GM18498 (cell line): ENCODE data around the gene INTS13.
"Not testable (repeated sequence)": the region's sequence is repeated elsewhere in the genome, so short reads cannot be mapped to it uniquely, and the experiment has no call there.

Source experiments
- ATAC-seq: cut with Tn5 transposase; IDR thresholded peaks from one replicate; pipeline ENCODE4 v1.9.1; 2021; ENCODE audit warnings: mild to moderate bottlenecking, moderate library complexity; ENCODE audit not compliant: unreplicated experiment

Gene INTS13

DNA sequence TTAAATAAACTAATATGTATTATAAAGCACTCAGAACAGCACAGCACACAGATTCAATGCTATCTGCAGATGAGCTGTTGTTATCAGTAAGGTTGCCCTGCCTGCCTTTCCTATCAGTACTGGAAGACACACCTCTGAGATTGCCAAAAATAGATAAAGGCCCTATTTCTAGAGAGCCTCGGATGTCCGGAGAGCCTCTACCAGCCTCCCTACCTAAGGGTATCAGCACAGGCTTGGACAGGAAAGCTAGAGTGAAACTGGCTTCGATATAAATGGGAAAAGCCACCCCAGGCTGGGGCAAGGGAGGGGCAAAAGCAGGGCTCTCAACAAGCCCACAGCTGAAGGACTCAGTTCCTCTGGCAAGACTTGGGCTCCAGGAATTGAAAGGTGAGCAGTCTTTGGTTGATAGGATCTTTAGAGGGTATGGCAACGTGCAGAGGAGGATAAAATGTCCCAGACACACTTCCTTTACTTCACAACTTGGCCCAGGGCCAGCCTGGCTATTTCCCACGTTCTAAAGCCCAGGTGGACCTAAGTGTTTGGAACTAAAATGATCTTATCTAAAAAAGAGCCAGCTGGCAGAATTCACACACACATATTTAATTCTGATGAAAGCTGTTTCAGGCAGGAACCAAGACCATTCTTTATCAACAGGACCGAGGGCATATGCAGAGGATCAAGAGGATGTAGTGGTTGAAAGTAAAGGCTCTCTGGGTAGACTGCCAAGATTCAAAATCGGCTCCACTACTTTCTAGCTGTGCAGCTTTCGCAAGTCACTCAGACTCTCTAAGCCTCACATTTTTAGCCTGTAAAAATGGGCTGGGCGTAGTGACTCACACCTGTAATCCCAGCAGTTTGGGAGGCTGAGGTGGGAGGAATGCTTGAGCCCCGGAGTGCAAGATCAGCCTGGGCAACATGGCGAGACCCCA lies 67.0 kb downstream of the INTS13 start:
- ATAC-seq: peak; percentile 54

DNA sequence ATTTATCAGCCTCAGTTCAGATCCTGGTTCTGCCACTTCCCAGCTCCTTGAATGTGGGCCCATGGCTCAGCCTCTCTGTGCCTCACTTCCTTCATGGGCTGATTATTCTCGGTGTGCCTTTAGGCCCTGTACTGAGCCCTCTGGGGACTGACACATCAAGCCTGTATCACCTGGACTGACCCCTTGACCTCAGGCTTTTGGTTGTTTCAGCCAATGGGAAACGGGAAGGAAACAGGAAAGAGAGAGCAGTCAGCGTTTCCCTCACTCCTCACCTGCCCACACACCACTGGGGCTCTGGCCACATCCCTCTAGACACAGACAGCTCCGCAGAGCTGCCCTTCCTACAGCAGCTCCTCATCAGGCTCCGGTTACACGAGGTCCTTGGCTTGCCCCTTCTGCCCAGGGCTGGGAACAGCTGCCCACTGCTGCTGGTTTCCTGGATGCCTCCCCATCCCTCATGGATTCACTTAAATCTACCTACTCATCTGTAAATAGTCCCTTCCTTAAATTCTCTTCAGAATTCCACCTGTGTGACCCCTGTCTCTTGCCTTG lies 67.8 kb downstream of the INTS13 start:
- no peak for ATAC-seq

- ATAC-seq: no peak
Observed at GRCh38 chr12:26869104-26869494, 68.7 kb downstream of the INTS13 start.

DNA sequence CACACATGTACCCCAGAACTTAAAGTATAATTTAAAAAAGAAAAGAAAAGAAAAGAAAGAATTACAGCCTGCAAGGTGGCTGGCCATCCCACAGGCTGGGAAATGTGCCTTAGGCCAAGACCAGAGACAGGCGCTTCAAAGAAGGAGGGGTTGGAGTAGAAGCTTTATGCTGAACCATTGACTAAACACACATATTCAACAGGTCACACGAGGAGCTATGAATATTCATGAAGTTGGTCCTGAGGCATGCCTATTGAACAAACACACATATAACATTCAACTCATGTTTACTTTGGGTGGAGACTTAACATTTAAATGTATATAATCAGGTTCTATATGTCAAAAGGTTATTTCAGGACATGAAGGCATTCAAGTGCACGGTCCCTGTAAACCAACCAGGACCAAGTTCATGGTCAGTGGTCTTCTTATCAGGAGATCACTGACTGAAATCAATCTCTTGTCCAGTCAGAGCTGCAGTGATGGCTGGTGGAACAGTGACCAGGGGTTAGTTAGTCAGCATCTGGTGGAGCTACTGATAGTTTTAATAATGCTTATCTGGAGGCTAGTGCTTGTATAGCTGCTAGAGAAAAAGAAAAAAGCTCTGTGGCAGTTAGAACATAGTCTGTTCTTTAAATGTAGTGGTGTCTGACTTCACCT lies 69.2 kb downstream of the INTS13 start:
- no peak for ATAC-seq

GRCh38 chr12:26867080-26867479 lies 70.7 kb downstream of the INTS13 start:
- ATAC-seq: peak; percentile 71

DNA sequence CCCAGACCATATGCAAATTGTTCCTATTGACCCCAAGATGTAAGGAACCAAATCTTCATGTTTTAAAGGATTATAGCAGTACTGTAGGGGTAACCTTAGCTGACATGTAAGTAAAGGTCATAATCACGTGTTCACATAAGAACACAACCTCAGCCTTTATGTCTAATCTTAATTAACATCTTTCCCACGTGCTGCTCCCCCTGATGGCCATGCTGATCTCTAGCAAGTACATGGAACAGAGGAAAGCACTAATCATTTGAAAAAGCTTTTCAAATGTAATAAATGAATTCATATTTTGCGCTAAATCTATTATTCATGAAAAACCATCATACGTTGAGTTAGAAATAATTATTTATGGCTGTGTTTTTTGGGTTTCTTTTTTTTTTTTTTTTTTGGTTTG lies 74.3 kb downstream of the INTS13 start:
- ATAC-seq: no peak

DNA sequence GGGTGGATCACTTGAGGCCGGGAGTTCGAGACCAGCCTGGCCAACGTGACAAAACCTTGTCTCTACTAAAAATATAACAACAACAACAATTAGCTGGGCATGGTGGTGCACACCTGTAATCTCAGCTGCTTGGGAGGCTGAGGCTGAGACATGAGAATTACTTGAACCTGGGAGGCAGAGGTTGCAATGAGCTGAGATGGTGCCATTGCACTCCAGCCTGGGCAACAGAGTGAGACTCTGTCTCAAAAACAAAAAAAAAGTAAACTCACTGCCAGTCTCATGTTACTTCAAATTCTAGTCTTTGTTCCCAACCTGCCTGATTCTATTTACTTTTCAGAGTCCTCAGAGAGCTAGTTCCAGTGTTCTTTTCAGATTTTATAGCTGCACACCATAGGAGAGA lies 75.0 kb downstream of the INTS13 start:
- ATAC-seq: not testable (repeated sequence)

- no peak for ATAC-seq
Observed at GRCh38 chr12:26861690-26862089, 76.1 kb downstream of the INTS13 start.

DNA sequence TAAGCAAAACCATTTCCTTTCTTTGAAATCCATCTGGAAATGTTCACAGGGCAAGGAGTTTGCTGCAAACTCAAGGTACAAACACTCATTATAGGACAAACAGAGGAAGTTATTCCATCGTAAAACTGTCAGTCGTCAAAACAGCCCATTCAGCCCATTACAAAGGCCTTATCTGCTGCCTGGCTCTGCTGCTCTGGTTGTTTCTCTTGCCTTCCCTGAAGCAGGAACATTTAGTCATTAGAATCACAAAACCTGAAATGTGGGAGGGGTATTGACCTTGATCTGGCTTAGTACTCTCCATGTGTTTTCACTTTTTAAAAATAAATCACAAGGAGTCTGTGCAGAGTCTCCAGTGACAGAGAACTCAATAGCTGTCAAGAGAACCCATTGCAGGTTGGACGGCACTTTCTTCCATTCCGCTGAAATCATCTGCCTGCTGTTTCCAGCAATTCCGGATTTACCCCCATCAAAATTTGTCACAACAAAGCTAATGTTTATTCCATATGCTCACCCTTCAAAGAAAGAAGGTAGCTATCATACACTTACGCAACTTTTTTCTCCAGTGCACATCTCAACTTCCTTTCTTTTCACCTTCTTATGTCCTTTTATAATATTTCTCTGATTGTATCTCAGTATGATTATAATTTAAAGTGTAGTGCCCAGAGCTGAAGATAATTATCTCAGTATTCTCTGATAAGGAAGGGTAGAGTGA lies 80.2 kb downstream of the INTS13 start:
- no peak for ATAC-seq

DNA sequence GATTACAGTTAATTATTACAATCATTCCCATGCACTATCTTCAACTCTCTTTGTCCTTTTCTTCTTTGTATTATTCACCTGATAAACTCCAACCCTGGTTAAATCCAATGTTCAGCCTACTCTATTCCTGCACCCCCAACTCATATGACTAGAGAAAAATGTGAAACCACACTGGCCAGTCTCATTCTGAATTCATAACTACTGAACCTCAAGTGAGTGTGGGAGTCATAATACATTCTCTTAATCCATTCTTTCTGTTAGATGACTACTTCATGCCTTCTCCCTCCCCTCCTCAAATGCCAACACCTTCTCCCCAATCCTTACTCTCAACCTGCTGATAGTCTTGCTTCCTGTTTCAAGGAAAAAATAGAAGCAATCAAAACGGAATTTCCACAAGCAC lies 82.4 kb downstream of the INTS13 start:
- ATAC-seq: no peak
